Ishikawa (cell line): ENCODE data around the gene ANKRD13D.

Source experiments
- CEBPB ChIP-seq: IDR thresholded peaks from 2 replicates; pipeline ENCODE4 v1.6.1; 2012
- CREB1 ChIP-seq: IDR thresholded peaks from 2 replicates; pipeline ENCODE4 v1.6.1; 2012; ENCODE audit warnings: low read depth
- EGR1 ChIP-seq: IDR thresholded peaks from 2 replicates; pipeline ENCODE4 v1.6.1; 2012
- EP300 ChIP-seq: IDR thresholded peaks from 2 replicates; pipeline ENCODE4 v1.6.1; 2012; ENCODE audit warnings: borderline replicate concordance
- FOXM1 ChIP-seq: IDR thresholded peaks from 2 replicates; pipeline ENCODE4 v1.6.1; 2012; ENCODE audit warnings: low read depth, borderline replicate concordance
- MAX ChIP-seq: IDR thresholded peaks from 2 replicates; pipeline ENCODE4 v1.6.1; 2012
- NFIC ChIP-seq: IDR thresholded peaks from 2 replicates; pipeline ENCODE4 v1.6.1; 2012
- RAD21 ChIP-seq: IDR thresholded peaks from 2 replicates; pipeline ENCODE4 v1.6.1; 2012; ENCODE audit warnings: low read depth
- REST ChIP-seq: IDR thresholded peaks from 2 replicates; pipeline ENCODE4 v1.6.1; 2012; ENCODE audit warnings: low read depth, mild to moderate bottlenecking
- TAF1 ChIP-seq: IDR thresholded peaks from 2 replicates; pipeline ENCODE4 v1.6.1; 2012; ENCODE audit warnings: low read depth, mild to moderate bottlenecking
- TCF12 ChIP-seq: IDR thresholded peaks from 2 replicates; pipeline ENCODE4 v1.6.1; 2012; ENCODE audit warnings: low read depth
- TEAD4 ChIP-seq: IDR thresholded peaks from 2 replicates; pipeline ENCODE4 v1.6.1; 2012
- USF1 ChIP-seq: IDR thresholded peaks from 2 replicates; pipeline ENCODE4 v1.6.1; 2012
- YY1 ChIP-seq: IDR thresholded peaks from 2 replicates; pipeline ENCODE4 v1.6.1; 2012; ENCODE audit warnings: low read depth
- ZBTB7A ChIP-seq: IDR thresholded peaks from 2 replicates; pipeline ENCODE4 v1.6.1; 2012; ENCODE audit warnings: low read depth

ANKRD13D gene

GRCh38 chr11:67345920-67346819, 57.1 kb downstream of the ANKRD13D start:
- TF ChIP-seq RAD21 (peak; percentile 59), TAF1 (no peak)

GRCh38 chr11:67347964-67348749, 59.1 kb downstream of the ANKRD13D start:
- no peak for TF ChIP-seq FOXM1
- no peak for TF ChIP-seq MAX
- TF ChIP-seq TEAD4 = no peak
- no peak for TF ChIP-seq CREB1
- TF ChIP-seq EGR1 = no peak
- no peak for TF ChIP-seq RAD21
- TF ChIP-seq YY1 = no peak
- no peak for TF ChIP-seq USF1

GRCh38 chr11:67349036-67349435, 59.9 kb downstream of the ANKRD13D start:
- TF ChIP-seq CEBPB (no peak), TEAD4 (no peak), NFIC (no peak), MAX (no peak)

- no peak for TF ChIP-seq FOXM1
- no peak for TF ChIP-seq USF1
- TF ChIP-seq ZBTB7A = no peak
- no peak for TF ChIP-seq TAF1
These were observed 60.4 kb downstream of the ANKRD13D start for GRCh38 chr11:67349457-67349856.

GRCh38 chr11:67349928-67350465, 60.9 kb downstream of the ANKRD13D start:
- TF ChIP-seq TCF12 (no peak), NFIC (no peak), TEAD4 (no peak), EP300 (no peak), YY1 (no peak), FOXM1 (no peak), REST (no peak), USF1 (no peak), CREB1 (no peak), TAF1 (no peak), RAD21 (no peak), ZBTB7A (no peak), MAX (no peak), EGR1 (no peak), CEBPB (no peak)

GRCh38 chr11:67351275-67352005, 62.3 kb downstream of the ANKRD13D start:
- TF ChIP-seq RAD21 (peak; percentile 80), CEBPB (no peak)
